Mesenchymal stem cell (in vitro differentiated cells and primary cell): ENCODE data around the gene MLF2.

Source experiments
- DNase-seq: peaks from one replicate; pipeline ENCODE4 v3.0.0-alpha.2; 2013
- H2AFZ ChIP-seq: one replicate; pipeline ENCODE4 v1.6.1; 2013; ENCODE audit warnings: low read depth, mild to moderate bottlenecking, control low read depth, inconsistent platforms, low read length, moderate library complexity
- H2AK5ac ChIP-seq: 2 replicates; pipeline ENCODE4 v1.6.1; 2013; ENCODE audit warnings: low read length, moderate library complexity, mild to moderate bottlenecking, inconsistent platforms; ENCODE audit not compliant: severe bottlenecking
- H2BK120ac ChIP-seq: one replicate; pipeline ENCODE4 v1.6.1; 2013; ENCODE audit warnings: low read depth, mild to moderate bottlenecking, inconsistent platforms, low read length, moderate library complexity
- H2BK12ac ChIP-seq, 2 experiments: one replicate each; pipeline ENCODE4 v1.6.1; 2013; ENCODE audit warnings: inconsistent platforms in 2 of 2, low read length in 2 of 2, mild to moderate bottlenecking in 2 of 2, moderate library complexity in 2 of 2, control low read depth in 1 of 2
- H2BK15ac ChIP-seq: one replicate; pipeline ENCODE4 v1.6.1; 2013; ENCODE audit warnings: mild to moderate bottlenecking, low read depth, inconsistent platforms; ENCODE audit not compliant: poor library complexity, severe bottlenecking
- H2BK5ac ChIP-seq: 2 replicates; pipeline ENCODE4 v1.6.1; 2013; ENCODE audit warnings: low read depth, mild to moderate bottlenecking, low read length, control low read depth, inconsistent platforms; ENCODE audit not compliant: poor library complexity, severe bottlenecking
- H3K14ac ChIP-seq, 2 experiments: one replicate each; pipeline ENCODE4 v1.6.1; 2013; ENCODE audit warnings: inconsistent platforms in 2 of 2, low read length in 2 of 2, control low read depth in 1 of 2, mild to moderate bottlenecking in 1 of 2, moderate library complexity in 1 of 2
- H3K18ac ChIP-seq, 2 experiments: one replicate each; pipeline ENCODE4 v1.6.1; 2013; ENCODE audit warnings: inconsistent platforms in 2 of 2, low read length in 2 of 2, control low read depth in 1 of 2, low read depth in 1 of 2, mild to moderate bottlenecking in 1 of 2
- H3K23ac ChIP-seq, 2 experiments: one replicate each; pipeline ENCODE4 v1.6.1; 2013; ENCODE audit warnings: inconsistent platforms in 2 of 2, low read length in 2 of 2, mild to moderate bottlenecking in 2 of 2, moderate library complexity in 2 of 2, control low read depth in 1 of 2
- H3K27ac ChIP-seq: 2 replicates; pipeline ENCODE4 v1.5.1; 2013; ENCODE audit warnings: mild to moderate bottlenecking, moderate library complexity, low read length, control low read depth, inconsistent platforms; ENCODE audit not compliant: poor library complexity, severe bottlenecking
- H3K27me3 ChIP-seq, 2 experiments: 2 replicates each; pipeline versions ENCODE4 v1.6.1 to v1.7.0; 2013; ENCODE audit warnings: low read length in 2 of 2, mild to moderate bottlenecking in 2 of 2, moderate library complexity in 2 of 2, control low read depth in 1 of 2, inconsistent platforms in 1 of 2; ENCODE audit not compliant: control insufficient read depth in 1 of 2, insufficient read depth in 1 of 2
- H3K36me3 ChIP-seq, 2 experiments: 2 replicates each; pipeline versions ENCODE4 v1.6.1 to v1.7.0; 2013; ENCODE audit warnings: low read length in 2 of 2, control low read depth in 1 of 2, inconsistent platforms in 1 of 2, low read depth in 1 of 2, mild to moderate bottlenecking in 1 of 2; ENCODE audit not compliant: insufficient read depth in 2 of 2, control insufficient read depth in 1 of 2
- H3K4ac ChIP-seq, 2 experiments: one replicate each; pipeline ENCODE4 v1.6.1; 2013; ENCODE audit warnings: inconsistent platforms in 2 of 2, low read length in 2 of 2, mild to moderate bottlenecking in 2 of 2, moderate library complexity in 2 of 2, control low read depth in 1 of 2, low read depth in 1 of 2
- H3K4me1 ChIP-seq: 2 replicates; pipeline ENCODE4 v1.6.1; 2013; ENCODE audit warnings: low read depth, low read length, control low read depth; ENCODE audit not compliant: control insufficient read depth, insufficient read depth
- H3K4me2 ChIP-seq: 2 replicates; pipeline ENCODE4 v1.6.1; 2013; ENCODE audit warnings: low read length, mild to moderate bottlenecking, inconsistent platforms; ENCODE audit not compliant: poor library complexity, severe bottlenecking
- H3K4me3 ChIP-seq, 2 experiments: 2 replicates each; pipeline versions ENCODE4 v1.5.1 to v1.7.0; 2013; ENCODE audit warnings: low read length in 2 of 2, mild to moderate bottlenecking in 2 of 2, control low read depth in 1 of 2, low read depth in 1 of 2; ENCODE audit not compliant: insufficient read depth in 1 of 2
- H3K79me1 ChIP-seq: replicated peaks from 2 replicates; pipeline ENCODE4 v1.6.1; 2013; ENCODE audit warnings: mild to moderate bottlenecking, control low read depth, low read length, inconsistent platforms; ENCODE audit not compliant: poor library complexity, severe bottlenecking
- H3K9ac ChIP-seq: 2 replicates; pipeline ENCODE4 v1.7.0; 2013; ENCODE audit warnings: mild to moderate bottlenecking, low read length, moderate library complexity
- H3K9me3 ChIP-seq: 2 replicates; pipeline ENCODE4 v1.7.0; 2013; ENCODE audit warnings: mild to moderate bottlenecking, low read length; ENCODE audit not compliant: control insufficient read depth
- H4K8ac ChIP-seq: one replicate; pipeline ENCODE4 v1.6.1; 2013; ENCODE audit warnings: inconsistent platforms, mild to moderate bottlenecking, low read length, moderate library complexity
- H4K91ac ChIP-seq: one replicate; pipeline ENCODE4 v1.6.1; 2013; ENCODE audit warnings: mild to moderate bottlenecking, low read length, inconsistent platforms
- WGBS: methylation state at CpG from one replicate; pipeline ENCODE4 v1.1.7; 2013; ENCODE audit warnings: mixed read lengths; 5-methylcytosine and 5-hydroxymethylcytosine counted together

MLF2 gene

DNA sequence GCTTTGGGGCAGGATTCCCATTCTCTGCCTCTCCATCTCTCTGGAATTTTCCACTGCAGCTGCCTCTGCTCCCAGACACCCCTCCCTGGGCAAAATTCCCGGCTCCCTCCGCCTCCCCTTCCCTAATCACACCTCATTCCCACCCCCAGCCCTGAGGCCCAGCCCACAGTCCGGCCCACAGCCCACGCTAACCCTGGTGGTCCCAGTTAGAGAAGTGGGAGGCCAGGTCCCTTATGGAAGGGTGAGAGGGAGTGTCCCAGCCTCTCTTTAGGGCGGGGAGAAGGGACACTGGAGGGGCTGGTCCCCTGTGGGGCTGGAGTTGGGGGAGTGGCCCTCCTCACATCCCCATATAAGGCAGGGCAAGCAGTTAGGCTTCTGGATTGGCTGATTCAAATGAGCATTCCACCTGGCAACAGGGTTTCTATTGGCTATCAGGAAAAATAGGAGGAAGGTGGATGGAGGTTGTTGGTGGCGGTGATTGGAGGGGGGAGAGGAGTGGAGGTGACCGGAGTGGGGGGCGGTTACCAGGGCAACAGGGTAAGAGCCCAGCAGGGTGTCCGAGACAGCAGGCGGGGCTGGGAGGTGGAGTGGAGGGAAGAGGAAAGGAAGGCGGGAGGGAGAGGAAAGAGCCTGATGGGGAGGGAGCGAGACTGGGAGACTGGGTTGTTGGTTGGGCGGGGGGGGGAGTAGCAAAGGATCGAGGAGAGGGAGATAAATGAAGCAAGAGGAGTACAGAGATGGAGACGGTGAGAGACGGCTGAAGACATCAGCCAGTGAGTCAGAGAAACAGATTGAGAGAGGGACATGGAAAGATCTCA, 11.3 kb upstream of the MLF2 start:
- WGBS, result under 1% methylated on average over 16 of the region's 16 CpGs
- peak overlapping the region; percentile 48 for H2BK5ac ChIP-seq

DNA sequence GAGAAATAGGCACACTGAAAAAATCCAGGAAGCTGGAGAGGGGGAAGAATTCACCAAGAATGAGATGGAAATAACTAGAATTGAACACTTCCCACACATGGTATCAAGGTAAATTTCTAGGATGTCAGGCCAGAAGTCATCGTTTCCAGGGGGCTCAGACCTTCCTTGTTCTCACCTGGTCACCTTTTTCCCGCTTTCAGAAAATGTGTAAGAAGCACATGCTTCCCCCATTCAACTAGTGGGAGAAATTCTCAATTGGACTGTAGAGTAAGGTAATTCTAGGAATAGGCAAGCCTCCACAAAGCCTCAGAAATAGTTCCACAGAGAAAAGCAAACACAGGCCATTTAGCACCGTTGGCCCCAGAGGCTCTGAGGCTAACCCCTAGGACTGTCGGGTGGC, 10.4 kb upstream of the MLF2 start:
- Histone ChIP-seq H3K23ac (no peak overlapping the region), H3K27ac (peak overlapping the region; percentile 97), H3K9me3 (no peaks in the 10 kb centered on the region), H3K4me1 (peaks cover 18% of the 10 kb centered on the region), H2BK12ac (peak overlapping the region; percentile 75 to 82), H3K36me3 (no peaks in the 10 kb centered on the region), H2BK5ac (peak overlapping the region; percentile 48), H3K79me1 (no peaks in the 10 kb centered on the region), H2BK120ac (peak overlapping the region; percentile 71), H3K4me2 (no peak overlapping the region), H2AK5ac (peak overlapping the region; percentile 99), H3K14ac (no peak overlapping the region), H2AFZ (no peak overlapping the region), H3K9ac (peak overlapping the region; percentile 68), H2BK15ac (peak overlapping the region; percentile 55), H3K18ac (peak overlapping the region; percentile 82 to 90), H3K27me3 (no peaks in the 10 kb centered on the region), H4K91ac (peak overlapping the region; percentile 67), H3K4me3 (peak overlapping the region in 1 of 2 experiments; percentile 61), H4K8ac (peak overlapping the region; percentile 71), H3K4ac (peak overlapping the region; percentile 76 to 98)
- DNase-seq, result no peak
- 74% methylated on average over 3 of the region's 4 CpGs for WGBS

More for the DNA sequence above, 11.3 kb upstream of the MLF2 start:
- peak overlapping the region; percentile 55 for H3K4me2 ChIP-seq
- peak overlapping the region; percentile 82 to 90 for H3K18ac ChIP-seq
- peak overlapping the region; percentile 57 to 82 for H2BK12ac ChIP-seq
- peak overlapping the region; percentile 71 for H4K8ac ChIP-seq
- no peaks in the 10 kb centered on the region for H3K36me3 ChIP-seq
- H4K91ac ChIP-seq, result peak overlapping the region; percentile 67
- H3K9me3 ChIP-seq, result no peaks in the 10 kb centered on the region
- H3K4me1 ChIP-seq, result peaks cover 26% of the 10 kb centered on the region
- H3K23ac ChIP-seq, result no peak overlapping the region
- no peaks in the 10 kb centered on the region for H3K27me3 ChIP-seq
- peak overlapping the region; percentile 68 for H3K9ac ChIP-seq
- DNase-seq, result peak; percentile 100
- H2AFZ ChIP-seq, result no peak overlapping the region
- no peak overlapping the region for H3K14ac ChIP-seq
- H3K27ac ChIP-seq, result peak overlapping the region; percentile 97
- peak overlapping the region in 1 of 2 experiments; percentile 61 for H3K4me3 ChIP-seq
- H2BK15ac ChIP-seq, result peak overlapping the region; percentile 55
- H3K4ac ChIP-seq, result peak overlapping the region in 1 of 2 experiments; percentile 98
- no peaks in the 10 kb centered on the region for H3K79me1 ChIP-seq
- peak overlapping the region; percentile 71 for H2BK120ac ChIP-seq
- peak overlapping the region; percentile 99 for H2AK5ac ChIP-seq

DNA sequence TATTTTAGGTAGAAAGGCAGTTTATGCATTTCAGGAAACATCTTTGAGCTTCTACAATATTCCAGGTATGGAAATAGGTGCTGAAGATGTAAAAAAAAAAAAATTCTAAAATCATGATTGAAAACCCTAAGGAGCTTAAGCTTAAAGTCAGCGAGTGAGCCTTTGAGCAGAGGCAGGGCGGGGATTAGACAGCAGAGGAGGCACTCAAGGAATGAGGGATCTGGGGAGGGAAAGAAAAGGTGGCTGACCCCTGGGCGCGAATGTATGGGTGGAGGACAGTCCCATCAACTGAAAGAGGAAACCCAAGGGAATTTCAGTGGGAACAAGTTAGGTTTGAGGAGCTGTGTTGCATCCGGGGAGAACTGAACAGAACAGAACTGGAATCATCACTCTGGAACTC, 6.8 kb upstream of the MLF2 start:
- no peak overlapping the region for H2BK120ac ChIP-seq
- no peak overlapping the region for H2AK5ac ChIP-seq
- no peak overlapping the region for H3K27ac ChIP-seq
- no peak overlapping the region for H3K14ac ChIP-seq
- no peak overlapping the region for H4K91ac ChIP-seq
- H3K9me3 ChIP-seq, result no peaks in the 10 kb centered on the region
- H3K4me3 ChIP-seq, result no peak overlapping the region
- no peak overlapping the region for H3K4ac ChIP-seq
- H3K79me1 ChIP-seq, result no peaks in the 10 kb centered on the region
- no peak overlapping the region for H3K4me2 ChIP-seq
- H3K23ac ChIP-seq, result no peak overlapping the region
- no peaks in the 10 kb centered on the region for H3K36me3 ChIP-seq
- no peak overlapping the region for H3K9ac ChIP-seq
- no peak overlapping the region for H2BK15ac ChIP-seq
- H3K27me3 ChIP-seq, result no peaks in the 10 kb centered on the region
- H2AFZ ChIP-seq, result no peak overlapping the region
- no peak overlapping the region for H2BK5ac ChIP-seq
- no peak overlapping the region for H2BK12ac ChIP-seq
- H4K8ac ChIP-seq, result no peak overlapping the region
- no peak overlapping the region for H3K18ac ChIP-seq
- WGBS, result 93% methylated on average over 5 of the region's 5 CpGs
- H3K4me1 ChIP-seq, result peaks cover 5% of the 10 kb centered on the region
- no peak for DNase-seq

DNA sequence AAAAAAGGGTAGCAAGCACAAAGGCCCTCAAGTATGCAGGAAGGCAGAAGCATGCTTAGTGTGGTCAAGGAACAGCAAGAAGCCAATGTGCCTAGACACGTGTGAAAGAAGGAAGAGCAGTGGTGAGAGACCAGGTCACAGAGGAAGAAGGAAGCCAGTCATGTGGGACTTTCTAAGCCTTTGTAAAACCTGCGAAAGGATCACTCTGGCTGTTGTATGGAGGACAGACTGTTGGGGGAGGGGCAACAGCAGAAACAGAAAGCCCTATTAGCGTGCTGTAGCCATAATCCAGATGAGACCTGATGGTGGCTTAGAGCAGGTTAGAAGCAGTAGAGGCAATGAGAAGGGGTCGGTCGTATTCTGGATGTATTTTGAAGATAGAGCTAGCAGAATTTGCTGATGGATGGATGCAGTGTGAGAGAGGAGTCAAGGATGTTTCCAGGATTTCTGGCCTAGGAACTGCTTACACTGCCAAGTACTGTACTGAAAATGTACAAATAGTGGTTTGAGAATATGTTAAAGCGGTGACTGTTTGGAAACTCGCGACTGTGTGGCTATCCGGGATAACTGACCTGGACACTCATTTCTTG, 5.7 kb upstream of the MLF2 start:
- no peak for DNase-seq
- 90% methylated on average over 9 of the region's 9 CpGs for WGBS
- Histone ChIP-seq H3K18ac (no peak overlapping the region), H2AK5ac (no peak overlapping the region), H3K79me1 (no peaks in the 10 kb centered on the region), H2BK5ac (no peak overlapping the region), H3K27me3 (no peaks in the 10 kb centered on the region), H4K8ac (no peak overlapping the region), H3K9ac (no peak overlapping the region), H2BK12ac (no peak overlapping the region), H3K23ac (no peak overlapping the region), H3K4me1 (peaks cover 6% of the 10 kb centered on the region), H3K4ac (peak overlapping the region in 1 of 2 experiments; percentile 50), H2BK15ac (no peak overlapping the region), H3K27ac (no peak overlapping the region), H4K91ac (no peak overlapping the region), H3K9me3 (no peaks in the 10 kb centered on the region), H3K4me3 (no peak overlapping the region), H2BK120ac (no peak overlapping the region), H3K4me2 (no peak overlapping the region), H3K36me3 (no peaks in the 10 kb centered on the region), H2AFZ (no peak overlapping the region), H3K14ac (no peak overlapping the region)
